Pancreas (tissue), 10 donors: Measurements from ENCODE around the gene HOXA9. TPM values are rescaled to one million over a fixed set of nuclear protein-coding genes. Genes with fewer than 3 reads are reported as not detected.

ENCODE experiments used
- ATAC-seq, 4 donors: fragments of 200-7000 bp; cut with Tn5 transposase; one replicate each; pipeline versions ENCODE4 v1.8.0 to v1.9.1; 2020; ENCODE audit warnings: mild to moderate bottlenecking in 4 of 4, moderate library complexity in 4 of 4
- DNase-seq, 6 donors: peaks; one replicate each; pipeline ENCODE4 v3.0.0-alpha.2; 2020
- FAIRE-seq: peaks from 2 replicates; lab custom pipeline; 2012; peaks lifted over from hg19 to GRCh38; lab: Jason Lieb, UNC
- H3K27ac ChIP-seq, 4 donors: fragments of 200-600 bp; sonication (generic); 1 replicate in 3 of 4; 2 replicates in 1 of 4; pipeline versions ENCODE4 v1.5.0 to v1.8.0; 2020
- H3K27me3 ChIP-seq, 4 donors: fragments of 200-600 bp; one replicate each; pipeline ENCODE4 v1.8.0; 2021
- H3K36me3 ChIP-seq, 3 donors: fragments of 200-600 bp; sonication (generic) in 1 of 3; one replicate each; pipeline versions ENCODE4 v1.5.0 to v1.8.0; 2020 to 2021
- H3K4me1 ChIP-seq, 3 donors: fragments of 200-600 bp; one replicate each; pipeline ENCODE4 v1.8.0; 2021
- H3K4me3 ChIP-seq, 4 donors: fragments of 200-600 bp; sonication (generic) in 2 of 4; one replicate each; pipeline versions ENCODE4 v1.5.0 to v1.8.0; 2020 to 2021
- H3K9me3 ChIP-seq, 4 donors: fragments of 200-600 bp; one replicate each; pipeline ENCODE4 v1.8.0; 2021
- CTCF ChIP-seq, 4 donors: fragments of 200-600 bp; sonication (generic) in 3 of 4; IDR thresholded peaks; one replicate each; pipeline versions ENCODE4 v1.5.0 to v1.8.0; 2021; ENCODE audit warnings: antibody characterized with exemption in 4 of 4
- WGBS, 2 donors: extraction: QIAGEN DNeasy Blood & Tissue Kit; methylation state at CpG; one replicate each; pipeline ENCODE4 v1.1.7; 2013; 5-methylcytosine and 5-hydroxymethylcytosine counted together
- intact Hi-C, 3 donors: fragments of 100-400 bp; cut with DNase I; formaldehyde crosslinking; loops; one replicate each; pipeline versions ENCODE4 v1.11.1 to v1.14.2; 2022
- polyA plus RNA-seq, 2 donors: library from polyadenylated mRNA; stranded (reverse); fragments of 200-250 nt; gene quantifications; one replicate each; pipeline ENCODE4 v1.2.3, GENCODE V29; 2013
- total RNA-seq, 6 donors: library from RNA; stranded (reverse); fragmentation: NEBNext Ultra II Directional in 4 of 6; extraction: Animal tissue kit (Norgen Biotek cat#: 25700) in 4 of 6; gene quantifications; one replicate each; pipeline versions ENCODE4 v1.2.1 to v1.2.4, GENCODE V29; 2021 to 2023
- donor health status: healthy with polysubstance abuse.
- donor health status: DM: no; HTN: no; CAD: no; lungs with moderate emphysema.
- donor health status: DM: no; HTN: no; CAD: no.
- donor health status: control.
- donor health status: control.
- donor health status: Bipolar disorder and iron deficiency.
- donor health status: DM: yes; HTN: yes; CAD: no.
- donor health status: DM: no; HTN: no; CAD: no.
- donor health status: DM: no; HTN: no; CAD: no.
- donor health status: DM: yes; HTN: yes; CAD: no.

HOXA9 gene
- total and polyA plus RNA-seq, 8 donors: 0.09 to 0.13 TPM; not detected in 6

- intact Hi-C loops: no loop called here
- no peaks in the 10 kb centered on the region for H3K36me3 ChIP-seq
- H3K27ac ChIP-seq: no peak overlapping the region
- H3K4me1 ChIP-seq: no peaks in the 10 kb centered on the region
- DNase-seq: no peak
- H3K9me3 ChIP-seq: no peaks in the 10 kb centered on the region
- peak overlapping the region in 1 of 4 donors; percentile 46 for H3K4me3 ChIP-seq
- peaks cover 0 to 75% (median 15%) of the 10 kb centered on the region in 4 donors for H3K27me3 ChIP-seq
- WGBS, 2 donors: 14 to 27% methylated on average over 28 of the region's 28 CpGs
- ATAC-seq: no peak
- TF ChIP-seq CTCF (IDR thresholded peaks at IDR 0.05): no peak
- no peak for FAIRE-seq
Measured at GRCh38 chr7:27128776-27129728, 36.3 kb downstream of the HOXA9 start.

DNA sequence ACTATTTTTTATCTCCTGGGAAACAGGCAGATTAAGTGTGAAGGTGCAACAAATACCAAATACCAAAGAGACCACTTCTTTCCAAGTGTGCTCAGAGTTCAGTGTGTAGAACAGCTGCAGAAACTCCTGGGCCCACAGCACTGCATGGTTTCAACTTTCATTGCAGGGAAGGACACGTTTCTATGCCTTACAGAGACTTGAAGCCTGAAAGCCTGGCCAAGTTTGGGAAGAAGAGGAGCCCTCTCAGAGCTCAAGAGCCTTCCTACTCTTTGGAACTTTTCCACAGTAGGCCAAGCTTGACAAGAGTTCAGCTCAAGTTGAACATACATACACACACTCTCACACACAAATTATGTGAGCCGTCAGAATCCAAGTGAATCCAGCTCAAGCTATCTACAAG lies 37.3 kb downstream of the HOXA9 start:
- FAIRE-seq (no peak), DNase-seq (no peak), ATAC-seq (no peak)
- H3K4me3 ChIP-seq: no peak overlapping the region
- TF ChIP-seq CTCF (IDR thresholded peaks at IDR 0.05): no peak
- H3K4me1 ChIP-seq: no peaks in the 10 kb centered on the region
- H3K27ac ChIP-seq: no peak overlapping the region
- H3K9me3 ChIP-seq: no peaks in the 10 kb centered on the region
- no peaks in the 10 kb centered on the region for H3K36me3 ChIP-seq
- peaks cover 0 to 76% (median 12%) of the 10 kb centered on the region in 4 donors for H3K27me3 ChIP-seq
- intact Hi-C loops: no loop called here
- WGBS, 2 donors: 35 to 44% methylated on average over 2 of the region's 2 CpGs

DNA sequence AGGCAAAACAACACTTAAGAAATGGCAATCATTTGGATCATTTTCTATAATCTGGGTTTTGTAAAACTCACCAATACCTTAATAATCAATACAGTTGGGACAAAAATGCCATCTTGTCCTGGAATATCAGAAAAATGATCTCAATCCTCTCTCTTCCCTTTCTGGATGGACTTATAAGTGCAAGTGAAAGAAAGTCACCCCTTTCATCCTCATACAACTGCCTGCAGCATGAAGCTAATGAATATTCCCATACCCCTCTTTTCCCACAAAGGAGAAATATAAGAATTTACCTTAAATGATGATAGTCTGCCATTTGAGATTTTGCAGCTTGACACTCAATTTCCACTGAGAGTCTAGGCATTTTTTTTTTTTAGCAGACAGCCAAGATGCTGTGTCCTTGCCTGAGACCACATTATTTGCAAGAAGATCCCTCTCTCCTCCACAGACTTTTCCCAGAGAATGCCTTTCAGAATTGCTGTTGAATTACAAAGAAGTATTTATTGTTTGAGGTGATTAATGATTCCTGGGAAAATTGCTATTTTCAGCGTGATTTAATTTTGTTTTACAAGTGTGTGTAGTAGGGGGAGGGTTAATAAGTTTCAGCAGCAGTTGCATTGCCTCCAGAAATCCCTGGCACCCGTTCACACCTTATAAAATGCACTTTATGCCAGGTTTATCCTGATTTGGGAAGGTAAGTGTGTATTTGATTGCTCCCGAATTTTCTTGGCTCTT lies 38.6 kb downstream of the HOXA9 start:
- H3K27me3 ChIP-seq: peaks cover 0 to 68% (median 4%) of the 10 kb centered on the region in 4 donors

DNA sequence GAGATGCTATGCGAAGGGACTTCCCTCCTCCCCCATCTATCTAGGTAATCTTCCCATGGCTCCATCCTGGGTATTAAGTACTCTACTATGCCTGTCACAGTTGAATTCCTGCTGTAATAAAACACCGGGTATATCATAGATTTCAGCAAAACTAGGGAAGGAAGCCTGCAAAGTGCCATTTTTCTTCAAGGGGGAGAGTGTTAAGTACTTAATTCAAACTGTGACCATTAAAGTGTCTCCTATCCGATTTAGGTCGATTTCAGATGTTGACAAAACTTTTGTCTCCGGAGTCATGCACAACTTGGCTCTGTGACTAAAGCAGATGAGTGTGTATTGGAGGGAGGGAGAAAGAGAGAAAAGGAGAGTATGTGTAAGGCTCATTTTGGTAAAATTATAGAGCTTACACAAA lies 39.3 kb downstream of the HOXA9 start:
- peaks cover 0 to 3% (median 0%) of the 10 kb centered on the region in 3 donors for H3K4me1 ChIP-seq
- no peaks in the 10 kb centered on the region for H3K36me3 ChIP-seq
- no peak overlapping the region for H3K27ac ChIP-seq
- DNase-seq: no peak
- H3K27me3 ChIP-seq: peaks cover 0 to 61% (median 4%) of the 10 kb centered on the region in 4 donors
- TF ChIP-seq CTCF (IDR thresholded peaks at IDR 0.05): no peak
- 22 to 30% methylated on average over 5 of the region's 5 CpGs for WGBS, 2 donors
- FAIRE-seq: no peak
- no peak overlapping the region for H3K4me3 ChIP-seq
- no peaks in the 10 kb centered on the region for H3K9me3 ChIP-seq
- no peak for ATAC-seq
- intact Hi-C loops: no loop called here

More for the DNA sequence above, 38.6 kb downstream of the HOXA9 start:
- no peaks in the 10 kb centered on the region for H3K9me3 ChIP-seq
- intact Hi-C loops: no loop called here
- ATAC-seq (no peak), FAIRE-seq (no peak), DNase-seq (no peak)
- H3K4me1 ChIP-seq: peaks cover 0 to 3% (median 0%) of the 10 kb centered on the region in 3 donors
- no peak overlapping the region for H3K4me3 ChIP-seq
- TF ChIP-seq CTCF (IDR thresholded peaks at IDR 0.05): no peak
- WGBS, 2 donors: 7 to 18% methylated on average over 3 of the region's 3 CpGs
- no peaks in the 10 kb centered on the region for H3K36me3 ChIP-seq
- no peak overlapping the region for H3K27ac ChIP-seq
